Measurements from ENCODE around the gene PAPLN.

The PAPLN gene

DNA sequence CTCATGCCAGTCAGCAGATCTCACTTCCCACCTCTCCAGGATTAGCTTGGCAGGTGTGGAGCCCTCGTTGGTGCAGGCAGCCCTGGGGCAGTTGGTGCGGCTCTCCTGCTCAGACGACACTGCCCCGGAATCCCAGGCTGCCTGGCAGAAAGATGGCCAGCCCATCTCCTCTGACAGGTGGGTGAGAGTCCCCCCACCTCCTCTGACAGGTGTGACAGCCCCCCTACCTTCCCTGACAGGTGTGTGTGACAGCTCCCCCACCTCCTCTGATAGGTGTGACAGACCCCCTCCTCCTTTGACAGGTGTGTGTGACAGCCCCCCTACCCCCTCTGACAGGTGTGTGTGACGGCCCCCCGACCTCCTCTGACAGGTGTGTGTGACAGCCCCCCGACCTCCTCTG lies 26.3 kb downstream of the PAPLN start:
- H3K27ac ChIP-seq, result no peak overlapping the region
- H3K9ac ChIP-seq, result no peak overlapping the region
- H3K4me2 ChIP-seq (ENCODE audit: low read length), result no peak overlapping the region
- H3K36me3 ChIP-seq (ENCODE audit: control insufficient read depth, insufficient read depth, low read length), result no peaks in the 10 kb centered on the region
- H3K9me3 ChIP-seq (ENCODE audit: control insufficient read depth, low read length), result no peaks in the 10 kb centered on the region
- H3K27me3 ChIP-seq (ENCODE audit: control insufficient read depth, insufficient read depth, low read length), result no peaks in the 10 kb centered on the region
- TF ChIP-seq, protein P1, sequence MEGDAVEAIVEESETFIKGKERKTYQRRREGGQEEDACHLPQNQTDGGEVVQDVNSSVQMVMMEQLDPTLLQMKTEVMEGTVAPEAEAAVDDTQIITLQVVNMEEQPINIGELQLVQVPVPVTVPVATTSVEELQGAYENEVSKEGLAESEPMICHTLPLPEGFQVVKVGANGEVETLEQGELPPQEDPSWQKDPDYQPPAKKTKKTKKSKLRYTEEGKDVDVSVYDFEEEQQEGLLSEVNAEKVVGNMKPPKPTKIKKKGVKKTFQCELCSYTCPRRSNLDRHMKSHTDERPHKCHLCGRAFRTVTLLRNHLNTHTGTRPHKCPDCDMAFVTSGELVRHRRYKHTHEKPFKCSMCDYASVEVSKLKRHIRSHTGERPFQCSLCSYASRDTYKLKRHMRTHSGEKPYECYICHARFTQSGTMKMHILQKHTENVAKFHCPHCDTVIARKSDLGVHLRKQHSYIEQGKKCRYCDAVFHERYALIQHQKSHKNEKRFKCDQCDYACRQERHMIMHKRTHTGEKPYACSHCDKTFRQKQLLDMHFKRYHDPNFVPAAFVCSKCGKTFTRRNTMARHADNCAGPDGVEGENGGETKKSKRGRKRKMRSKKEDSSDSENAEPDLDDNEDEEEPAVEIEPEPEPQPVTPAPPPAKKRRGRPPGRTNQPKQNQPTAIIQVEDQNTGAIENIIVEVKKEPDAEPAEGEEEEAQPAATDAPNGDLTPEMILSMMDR (IDR thresholded peaks at IDR 0.05), result no peak
- H3K79me2 ChIP-seq, result no peaks in the 10 kb centered on the region
- H3K4me3 ChIP-seq (ENCODE audit: low read depth, low read length), result no peak overlapping the region
- H3K4me1 ChIP-seq, result no peaks in the 10 kb centered on the region
- H2AFZ ChIP-seq, result no peak overlapping the region

DNA sequence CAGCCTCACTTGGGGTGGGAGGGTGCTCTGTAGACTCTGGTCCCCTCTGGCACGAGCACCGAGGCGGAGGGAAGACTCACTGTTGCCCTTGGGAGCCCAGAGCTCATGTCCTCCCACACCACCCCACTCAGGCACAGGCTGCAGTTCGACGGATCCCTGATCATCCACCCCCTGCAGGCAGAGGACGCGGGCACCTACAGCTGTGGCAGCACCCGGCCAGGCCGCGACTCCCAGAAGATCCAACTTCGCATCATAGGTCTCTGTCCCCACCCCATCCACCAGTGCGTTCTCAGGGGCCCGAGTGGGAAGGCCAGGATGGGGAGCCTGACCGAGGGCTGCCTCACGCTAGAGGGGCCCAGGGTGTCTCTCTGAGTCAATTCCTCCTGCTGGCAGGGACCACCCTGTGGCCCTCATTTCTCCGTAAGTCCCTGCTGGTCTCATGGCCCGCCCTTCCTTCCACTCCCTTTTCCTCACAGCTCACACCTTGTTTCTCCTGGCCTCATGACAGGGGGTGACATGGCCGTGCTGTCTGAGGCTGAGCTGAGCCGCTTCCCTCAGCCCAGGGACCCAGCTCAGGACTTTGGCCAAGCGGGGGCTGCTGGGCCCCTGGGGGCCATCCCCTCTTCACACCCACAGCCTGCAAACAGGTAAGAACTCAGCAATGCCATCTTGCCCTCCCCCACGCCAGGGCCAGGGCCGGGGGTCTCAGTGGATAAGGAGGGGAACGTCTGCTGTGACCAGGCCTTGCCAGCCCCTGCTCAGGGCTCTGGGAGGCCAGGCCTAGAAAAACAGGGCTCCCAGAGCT lies 27.0 kb downstream of the PAPLN start:
- no peak overlapping the region for H2AFZ ChIP-seq
- no peak overlapping the region for H3K4me2 ChIP-seq (ENCODE audit: low read length)
- TF ChIP-seq, protein P1 (IDR thresholded peaks at IDR 0.05), result no peak

DNA sequence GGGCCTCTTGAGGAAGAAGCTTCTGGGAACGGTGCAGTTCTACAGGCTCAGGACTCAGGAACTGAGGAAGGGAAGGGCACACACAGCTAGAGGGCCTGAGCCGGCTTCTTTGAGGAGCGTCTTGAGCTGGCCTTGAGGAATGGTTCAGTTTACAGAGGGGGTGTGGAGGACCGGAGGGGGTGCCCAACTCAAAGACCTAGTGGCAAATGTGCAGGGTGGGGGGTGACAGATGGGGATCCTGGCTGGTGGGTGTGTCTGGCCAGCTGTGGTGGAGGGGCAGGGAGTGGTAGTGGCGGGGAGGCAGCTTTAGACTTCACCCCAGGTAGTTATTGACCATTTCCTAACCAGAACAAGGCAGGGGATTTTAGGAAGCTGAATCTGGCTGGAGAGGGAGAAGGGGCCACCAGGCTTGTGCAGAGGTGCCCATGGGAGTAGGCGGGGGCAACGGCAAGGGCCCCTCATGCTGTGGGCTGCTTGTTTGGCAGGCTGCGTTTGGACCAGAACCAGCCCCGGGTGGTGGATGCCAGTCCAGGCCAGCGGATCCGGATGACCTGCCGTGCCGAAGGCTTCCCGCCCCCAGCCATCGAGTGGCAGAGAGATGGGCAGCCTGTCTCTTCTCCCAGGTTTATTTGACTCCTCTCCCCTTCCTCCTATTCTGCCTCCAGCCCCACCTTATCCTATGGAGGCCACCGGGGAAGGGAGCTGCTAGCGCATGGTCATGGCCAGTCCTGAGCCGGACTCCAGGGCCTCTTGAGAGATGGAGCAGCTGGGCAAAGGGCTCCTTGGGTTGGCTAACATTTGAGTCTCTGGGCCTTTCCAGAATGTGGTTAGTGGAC lies 27.8 kb downstream of the PAPLN start:
- H2AFZ ChIP-seq, result no peak overlapping the region
- TF ChIP-seq, protein P1 (IDR thresholded peaks at IDR 0.05), result no peak
- H3K27me3 ChIP-seq (ENCODE audit: control insufficient read depth, insufficient read depth, low read length), result no peaks in the 10 kb centered on the region
- no peak overlapping the region for H3K4me2 ChIP-seq (ENCODE audit: low read length)
- no peaks in the 10 kb centered on the region for H3K36me3 ChIP-seq (ENCODE audit: control insufficient read depth, insufficient read depth, low read length)
- H3K27ac ChIP-seq, result no peak overlapping the region
- no peaks in the 10 kb centered on the region for H3K9me3 ChIP-seq (ENCODE audit: control insufficient read depth, low read length)
- peaks cover 4% of the 10 kb centered on the region for H3K4me1 ChIP-seq
- H3K4me3 ChIP-seq (ENCODE audit: low read depth, low read length), result no peak overlapping the region
- H3K79me2 ChIP-seq, result no peaks in the 10 kb centered on the region
- no peak overlapping the region for H3K9ac ChIP-seq

More for the DNA sequence above, 27.0 kb downstream of the PAPLN start:
- Histone ChIP-seq H3K27me3 (ENCODE audit: control insufficient read depth, insufficient read depth, low read length) (no peaks in the 10 kb centered on the region), H3K9ac (no peak overlapping the region), H3K4me1 (peaks cover under 1% of the 10 kb centered on the region), H3K4me3 (ENCODE audit: low read depth, low read length) (no peak overlapping the region), H3K27ac (no peak overlapping the region), H3K79me2 (no peaks in the 10 kb centered on the region), H3K36me3 (ENCODE audit: control insufficient read depth, insufficient read depth, low read length) (no peaks in the 10 kb centered on the region), H3K9me3 (ENCODE audit: control insufficient read depth, low read length) (no peaks in the 10 kb centered on the region)

DNA sequence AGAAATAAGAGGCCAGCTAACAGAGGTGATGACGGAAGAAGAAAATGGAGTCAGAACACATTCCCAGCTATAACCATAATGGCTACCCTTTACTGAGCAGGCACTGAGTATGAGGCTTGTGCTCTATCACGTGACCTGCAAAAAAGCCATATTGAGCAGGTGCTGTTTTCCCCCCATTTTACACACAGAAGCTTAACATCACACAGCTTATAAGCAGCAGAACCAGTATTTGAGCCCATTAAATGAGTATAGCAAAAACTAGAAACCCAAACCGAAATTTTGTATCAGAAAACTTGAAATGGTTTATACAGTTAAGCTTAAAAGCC lies 28.4 kb downstream of the PAPLN start:
- TF ChIP-seq, protein P1 (IDR thresholded peaks at IDR 0.05), result no peak
- H3K36me3 ChIP-seq (ENCODE audit: control insufficient read depth, insufficient read depth, low read length), result no peaks in the 10 kb centered on the region

More for the DNA sequence above, 28.4 kb downstream of the PAPLN start:
- Histone ChIP-seq H3K79me2 (no peaks in the 10 kb centered on the region), H3K4me3 (ENCODE audit: low read depth, low read length) (no peak overlapping the region), H2AFZ (no peak overlapping the region), H3K27me3 (ENCODE audit: control insufficient read depth, insufficient read depth, low read length) (no peaks in the 10 kb centered on the region), H3K4me1 (peaks cover 4% of the 10 kb centered on the region), H3K9ac (no peak overlapping the region), H3K27ac (no peak overlapping the region), H3K9me3 (ENCODE audit: control insufficient read depth, low read length) (no peaks in the 10 kb centered on the region), H3K4me2 (ENCODE audit: low read length) (no peak overlapping the region)
